Activated CD4-positive, alpha-beta T cell treated with anti-CD3 and anti-CD28 coated beads for 36 hours (primary cell): ENCODE results near the gene RHEBL1. TPM values are rescaled to one million over a fixed set of nuclear protein-coding genes. Genes with fewer than 3 reads are reported as not detected.

ENCODE experiments used
- ATAC-seq: fragments of 200-7000 bp; cut with Tn5 transposase; one replicate; pipeline ENCODE4 v1.10.0; 2021; ENCODE audit warnings: mild to moderate bottlenecking, moderate library complexity
- CTCF ChIA-PET: fragments of 350-600 bp; sonication (Branson Sonifier 250); formaldehyde crosslinking; loops from one replicate; lab custom pipeline; 2021; ENCODE audit warnings: antibody characterized with exemption; lab: Charles Lee
- POLR2A ChIA-PET: fragments of 350-600 bp; sonication (Branson Sonifier 250); formaldehyde crosslinking; loops from one replicate; lab custom pipeline; 2021; ENCODE audit warnings: antibody characterized with exemption, inconsistent platforms; lab: Charles Lee
- DNase-seq: peaks from one replicate; pipeline ENCODE4 v3.0.0-alpha.2; 2020
- H3K27ac Mint-ChIP-seq: one replicate; pipeline ENCODE4 v1.8.0; 2021; ENCODE audit warnings: mixed read lengths
- H3K27me3 Mint-ChIP-seq: one replicate; pipeline ENCODE4 v1.8.0; 2021; ENCODE audit warnings: mixed read lengths
- H3K36me3 Mint-ChIP-seq: one replicate; pipeline ENCODE4 v1.8.0; 2021; ENCODE audit warnings: low read depth, mixed read lengths
- H3K4me1 Mint-ChIP-seq: one replicate; pipeline ENCODE4 v1.8.0; 2021; ENCODE audit warnings: mixed read lengths
- H3K4me3 Mint-ChIP-seq: one replicate; pipeline ENCODE4 v1.8.0; 2021; ENCODE audit warnings: mild to moderate bottlenecking, moderate library complexity, mixed read lengths
- H3K9me3 Mint-ChIP-seq: one replicate; pipeline ENCODE4 v1.8.0; 2021; ENCODE audit warnings: low read depth, mixed read lengths
- intact Hi-C, 2 experiments: fragments of 100-400 bp; cut with DNase I in 1 of 2; cut with micrococcal nuclease in 1 of 2; formaldehyde crosslinking; loops; one replicate each; pipeline versions ENCODE4 v1.14.2 to v1.15.1; 2022 to 2024; cut with DNase I, micrococcal nuclease
- total RNA-seq, 2 experiments: library from RNA; stranded (reverse); gene quantifications; one replicate each; pipeline ENCODE4 v1.2.3, GENCODE V29; 2021

The RHEBL1 gene
- total RNA-seq, 2 experiments from 2014 or later = 6.7 to 13.3 TPM

- Mint-ChIP-seq H3K9me3 (no peaks in the 10 kb centered on the region), H3K4me3 (no peak overlapping the region), H3K27me3 (no peaks in the 10 kb centered on the region), H3K4me1 (no peaks in the 10 kb centered on the region), H3K36me3 (peaks cover 43% of the 10 kb centered on the region), H3K27ac (no peak overlapping the region)
- ChIA-PET CTCF (interaction anchor here (0.6 to 2.1 kb wide), 5 partner anchors 11 to 41 kb away, joined by 3 to 15 read pairs (median 8); no protein-coding TSS in a partner anchor), POLR2A (no interaction called here)
- DNase-seq (no peak), ATAC-seq (no peak)
- intact Hi-C loops = no loop called here
These were observed 41.0 kb downstream of the RHEBL1 start for GRCh38 chr12:49028666-49029275.

GRCh38 chr12:49027846-49028555 is 41.8 kb downstream of the RHEBL1 start:
- H3K27me3 Mint-ChIP-seq = no peaks in the 10 kb centered on the region
- intact Hi-C loops = no loop called here
- H3K27ac Mint-ChIP-seq = no peak overlapping the region
- H3K9me3 Mint-ChIP-seq = no peaks in the 10 kb centered on the region
- no peak for ATAC-seq
- H3K4me3 Mint-ChIP-seq = no peak overlapping the region
- no peak for DNase-seq
- CTCF ChIA-PET = interaction anchor here (0.6 to 1.5 kb wide), 3 partner anchors 10 to 72 kb away, joined by 3 to 8 read pairs (median 5); no protein-coding TSS in a partner anchor
- H3K36me3 Mint-ChIP-seq = peaks cover 45% of the 10 kb centered on the region
- POLR2A ChIA-PET = no interaction called here
- H3K4me1 Mint-ChIP-seq = no peaks in the 10 kb centered on the region

GRCh38 chr12:49026678-49027480 is 42.9 kb downstream of the RHEBL1 start:
- H3K27me3 Mint-ChIP-seq = no peaks in the 10 kb centered on the region
- no peak overlapping the region for H3K27ac Mint-ChIP-seq
- CTCF ChIA-PET = interaction anchor here (1.5 kb wide), 1 partner anchor 39 kb away, joined by 8 read pairs; no protein-coding TSS in a partner anchor
- no peaks in the 10 kb centered on the region for H3K4me1 Mint-ChIP-seq
- H3K9me3 Mint-ChIP-seq = no peaks in the 10 kb centered on the region
- POLR2A ChIA-PET = no interaction called here
- DNase-seq = no peak
- intact Hi-C loops = no loop called here
- no peak overlapping the region for H3K4me3 Mint-ChIP-seq
- peaks cover 48% of the 10 kb centered on the region for H3K36me3 Mint-ChIP-seq
- ATAC-seq = no peak

- Mint-ChIP-seq H3K9me3 (no peaks in the 10 kb centered on the region), H3K4me1 (no peaks in the 10 kb centered on the region), H3K27ac (peak overlapping the region; percentile 34), H3K36me3 (peaks cover 50% of the 10 kb centered on the region), H3K27me3 (no peaks in the 10 kb centered on the region), H3K4me3 (no peak overlapping the region)
- no peak for ATAC-seq
- ChIA-PET CTCF (interaction anchor here (0.5 to 1.4 kb wide), 6 partner anchors 13 to 82 kb away, joined by 3 read pairs; no protein-coding TSS in a partner anchor), POLR2A (no interaction called here)
- DNase-seq = no peak
- intact Hi-C loops = no loop called here
These were observed 43.7 kb downstream of the RHEBL1 start for GRCh38 chr12:49026101-49026500.

- ChIA-PET POLR2A (no interaction called here), CTCF (interaction anchor here (0.5 to 1.5 kb wide), 7 partner anchors 14 to 172 kb away, joined by 3 to 4 read pairs (median 3); no protein-coding TSS in a partner anchor)
- Mint-ChIP-seq H3K4me1 (no peaks in the 10 kb centered on the region), H3K4me3 (no peak overlapping the region), H3K36me3 (peaks cover 55% of the 10 kb centered on the region), H3K9me3 (no peaks in the 10 kb centered on the region), H3K27ac (peak overlapping the region; percentile 34), H3K27me3 (no peaks in the 10 kb centered on the region)
- no peak for DNase-seq
- intact Hi-C loops = no loop called here
- peak; percentile 51 for ATAC-seq
These were observed 44.3 kb downstream of the RHEBL1 start for GRCh38 chr12:49025463-49025862.

- ATAC-seq (no peak), DNase-seq (no peak)
- no peaks in the 10 kb centered on the region for H3K9me3 Mint-ChIP-seq
- peaks cover 4% of the 10 kb centered on the region for H3K4me1 Mint-ChIP-seq
- no peak overlapping the region for H3K4me3 Mint-ChIP-seq
- ChIA-PET CTCF (interaction anchor here (0.5 to 1.5 kb wide), 4 partner anchors 13 to 1794 kb away, joined by 3 read pairs; no protein-coding TSS in a partner anchor), POLR2A (interaction anchor here (0.7 kb wide), 1 partner anchor 1139 kb away, joined by 3 read pairs; no protein-coding TSS in a partner anchor)
- no peaks in the 10 kb centered on the region for H3K27me3 Mint-ChIP-seq
- intact Hi-C loops = no loop called here
- H3K36me3 Mint-ChIP-seq = peaks cover 53% of the 10 kb centered on the region
- no peak overlapping the region for H3K27ac Mint-ChIP-seq
These were observed 45.2 kb downstream of the RHEBL1 start for GRCh38 chr12:49024543-49024942.

- DNase-seq (no peak), ATAC-seq (no peak)
- POLR2A ChIA-PET = no interaction called here
- H3K36me3 Mint-ChIP-seq = peaks cover 50% of the 10 kb centered on the region
- H3K27me3 Mint-ChIP-seq = no peaks in the 10 kb centered on the region
- intact Hi-C loops = no loop called here
- H3K9me3 Mint-ChIP-seq = no peaks in the 10 kb centered on the region
- H3K4me3 Mint-ChIP-seq = no peak overlapping the region
- H3K27ac Mint-ChIP-seq = no peak overlapping the region
- CTCF ChIA-PET = interaction anchor here (0.7 to 1.7 kb wide), 3 partner anchors 22 to 406 kb away, joined by 3 to 5 read pairs (median 4); no protein-coding TSS in a partner anchor
- peaks cover 10% of the 10 kb centered on the region for H3K4me1 Mint-ChIP-seq
These were observed 46.0 kb downstream of the RHEBL1 start for GRCh38 chr12:49023812-49024211.

GRCh38 chr12:49022558-49023178 is 47.1 kb downstream of the RHEBL1 start:
- no peak overlapping the region for H3K4me3 Mint-ChIP-seq
- H3K9me3 Mint-ChIP-seq = no peaks in the 10 kb centered on the region
- peaks cover 14% of the 10 kb centered on the region for H3K4me1 Mint-ChIP-seq
- ChIA-PET CTCF (interaction anchor here (0.6 to 2.1 kb wide), 8 partner anchors 7 to 404 kb away, joined by 3 to 6 read pairs (median 4); partner anchors contain the start of gene RHEBL1), POLR2A (no interaction called here)
- H3K36me3 Mint-ChIP-seq = peaks cover 45% of the 10 kb centered on the region
- intact Hi-C loops = no loop called here
- no peak overlapping the region for H3K27ac Mint-ChIP-seq
- ATAC-seq (no peak), DNase-seq (no peak)
- no peaks in the 10 kb centered on the region for H3K27me3 Mint-ChIP-seq

- no peak overlapping the region for H3K27ac Mint-ChIP-seq
- H3K27me3 Mint-ChIP-seq = no peaks in the 10 kb centered on the region
- no peak overlapping the region for H3K4me3 Mint-ChIP-seq
- intact Hi-C loops = no loop called here
- ChIA-PET CTCF (interaction anchor here (1.4 to 2.7 kb wide), 6 partner anchors 9 to 168 kb away, joined by 4 to 20 read pairs (median 8); partner anchors contain the start of genes DDX23 and RHEBL1), POLR2A (interaction anchor here (1.0 kb wide), 1 partner anchor 169 kb away, joined by 3 read pairs; the partner anchor contains the start of gene DDX23)
- peaks cover 41% of the 10 kb centered on the region for H3K36me3 Mint-ChIP-seq
- ATAC-seq (no peak), DNase-seq (no peak)
- H3K9me3 Mint-ChIP-seq = no peaks in the 10 kb centered on the region
- peaks cover 25% of the 10 kb centered on the region for H3K4me1 Mint-ChIP-seq
These were observed 48.4 kb downstream of the RHEBL1 start for GRCh38 chr12:49021292-49021915.

GRCh38 chr12:49020441-49020840 is 49.3 kb downstream of the RHEBL1 start:
- intact Hi-C loops = no loop called here
- Mint-ChIP-seq H3K27ac (no peak overlapping the region), H3K27me3 (no peaks in the 10 kb centered on the region), H3K4me1 (peaks cover 28% of the 10 kb centered on the region), H3K36me3 (peaks cover 40% of the 10 kb centered on the region), H3K9me3 (no peaks in the 10 kb centered on the region), H3K4me3 (no peak overlapping the region)
- no peak for DNase-seq
- ChIA-PET CTCF (interaction anchor here (0.6 to 2.7 kb wide), 7 partner anchors 10 to 167 kb away, joined by 4 to 20 read pairs (median 8); partner anchors contain the start of genes DDN and DDX23), POLR2A (interaction anchor here (1.0 to 1.3 kb wide), 3 partner anchors 32 to 169 kb away, joined by 3 to 5 read pairs (median 4); partner anchors contain the start of gene DDX23)
- ATAC-seq = no peak
